AG10803 (cell line): ENCODE measurements around the gene ZNF780B.

ENCODE experiments used
- DNase-seq: peaks from one replicate; pipeline ENCODE4 v3.0.0; 2010; ENCODE audit warnings: low read depth
- H3K4me3 ChIP-seq: 2 replicates; pipeline ENCODE4 v1.5.1; 2011; ENCODE audit warnings: mild to moderate bottlenecking, low read length, control low read depth
- CTCF ChIP-seq: conservative IDR thresholded peaks from 2 replicates; pipeline ENCODE4 v1.5.1; 2011; ENCODE audit warnings: mild to moderate bottlenecking, low read length, control low read depth, inconsistent platforms

ZNF780B gene

GRCh38 chr19:39986643-39987042 is 69.4 kb downstream of the ZNF780B start:
- DNase-seq, result no peak

GRCh38 chr19:39983695-39984300 is 72.2 kb downstream of the ZNF780B start:
- TF ChIP-seq CTCF, result no peak

More at GRCh38 chr19:39986643-39987042, 69.4 kb downstream of the ZNF780B start:
- no peak overlapping the region for H3K4me3 ChIP-seq
- no peak for TF ChIP-seq CTCF

GRCh38 chr19:39982883-39983282 is 73.1 kb downstream of the ZNF780B start:
- TF ChIP-seq CTCF, result no peak
- H3K4me3 ChIP-seq, result no peak overlapping the region

More at GRCh38 chr19:39983695-39984300, 72.2 kb downstream of the ZNF780B start:
- no peak for DNase-seq
- H3K4me3 ChIP-seq, result no peak overlapping the region

More at GRCh38 chr19:39982883-39983282, 73.1 kb downstream of the ZNF780B start:
- no peak for DNase-seq
